Tibial nerve (tissue), 4 donors: ENCODE results near the gene TNNI3K. TPM values are rescaled to one million over a fixed set of nuclear protein-coding genes. Genes with fewer than 3 reads are reported as not detected.

Experiments
- DNase-seq, 2 donors: peaks; one replicate each; pipeline ENCODE4 v3.0.0-alpha.2; 2019; ENCODE audit warnings: low spot score in 2 of 2
- H3K27ac ChIP-seq, 4 donors: fragments of 200-600 bp; sonication (generic) in 3 of 4; one replicate each; pipeline ENCODE4 v1.5.1; 2017 to 2019; ENCODE audit warnings: mild to moderate bottlenecking in 1 of 4
- H3K27me3 ChIP-seq, 2 donors: fragments of 200-600 bp; sonication (generic) in 1 of 2; one replicate each; pipeline versions ENCODE4 v1.5.1 to v1.6.0; 2017 to 2019
- H3K36me3 ChIP-seq, 3 donors: fragments of 200-600 bp; sonication (generic); one replicate each; pipeline ENCODE4 v1.5.1; 2018 to 2019
- H3K4me1 ChIP-seq, 4 donors: fragments of 200-600 bp; sonication (generic) in 3 of 4; one replicate each; pipeline ENCODE4 v1.5.1; 2017 to 2019
- H3K4me3 ChIP-seq, 4 donors: fragments of 200-600 bp; sonication (generic) in 3 of 4; one replicate each; pipeline ENCODE4 v1.5.1; 2017 to 2019; ENCODE audit warnings: mild to moderate bottlenecking in 1 of 4, moderate library complexity in 1 of 4
- H3K9me3 ChIP-seq, 4 donors: fragments of 200-600 bp; sonication (generic) in 3 of 4; one replicate each; pipeline ENCODE4 v1.5.1; 2017 to 2019
- CTCF ChIP-seq, 5 experiments: fragments of 200-600 bp in 3 of 5; fragments of 450-650 bp in 2 of 5; sonication (generic) in 3 of 5; IDR thresholded peaks; one replicate each; pipeline ENCODE4 v1.5.1; 2016 to 2019; ENCODE audit warnings: antibody characterized with exemption in 5 of 5, mild to moderate bottlenecking in 3 of 5, moderate library complexity in 2 of 5
- EP300 ChIP-seq, 2 donors: sonication (generic); formaldehyde crosslinking; IDR thresholded peaks; one replicate each; pipeline ENCODE4 v1.6.1; 2017; ENCODE audit warnings: antibody characterized with exemption in 2 of 2, mild to moderate bottlenecking in 1 of 2
- POLR2A ChIP-seq, 2 donors: fragments of 450-650 bp; IDR thresholded peaks; one replicate each; pipeline ENCODE4 v1.6.1; 2017; ENCODE audit warnings: antibody characterized with exemption in 2 of 2, mild to moderate bottlenecking in 2 of 2, moderate library complexity in 2 of 2
- WGBS, 2 donors: methylation state at CpG; one replicate each; pipeline ENCODE4 v1.1.5; 2018; 5-methylcytosine and 5-hydroxymethylcytosine counted together
- total RNA-seq, 4 donors: library from RNA; depleted of rRNA; stranded (reverse); fragments of >200 nt; gene quantifications; one replicate each; pipeline ENCODE4 v1.1.0, GENCODE V29; 2016

TNNI3K gene
- total RNA-seq, 4 donors from 2014 or later: 2.2 to 4.6 (median 4.0) TPM

DNA sequence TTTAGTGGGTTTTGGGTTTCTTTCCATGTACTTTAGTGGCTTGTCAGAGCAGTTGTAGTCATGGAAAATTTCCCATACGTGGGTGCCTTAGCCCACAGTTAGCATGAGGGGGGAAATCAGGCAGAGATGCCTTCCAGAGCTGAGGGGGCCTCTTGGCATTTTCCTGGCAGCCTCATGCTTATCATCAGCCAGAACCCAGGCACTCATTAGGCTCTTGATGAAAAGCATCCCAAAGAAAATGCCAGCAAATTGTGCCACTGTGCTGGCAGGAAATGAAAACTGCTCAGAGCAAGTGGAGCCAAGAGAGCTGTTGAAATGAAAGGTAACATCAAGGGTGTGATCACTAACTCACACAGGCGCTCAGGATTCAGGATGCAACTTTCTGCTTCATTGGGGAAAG is 128.0 kb downstream of the TNNI3K start:
- H3K4me1 ChIP-seq: no peaks in the 10 kb centered on the region
- TF ChIP-seq EP300 (IDR thresholded peaks at IDR 0.05) (no peak), POLR2A (IDR thresholded peaks at IDR 0.05) (no peak), CTCF (IDR thresholded peaks at IDR 0.05) (no peak)
- WGBS, 2 donors: 60% methylated on average over 2 of the region's 2 CpGs
- H3K9me3 ChIP-seq: no peaks in the 10 kb centered on the region
- no peak overlapping the region for H3K27ac ChIP-seq
- no peaks in the 10 kb centered on the region for H3K27me3 ChIP-seq
- no peaks in the 10 kb centered on the region for H3K36me3 ChIP-seq
- no peak overlapping the region for H3K4me3 ChIP-seq
- no peak for DNase-seq

DNA sequence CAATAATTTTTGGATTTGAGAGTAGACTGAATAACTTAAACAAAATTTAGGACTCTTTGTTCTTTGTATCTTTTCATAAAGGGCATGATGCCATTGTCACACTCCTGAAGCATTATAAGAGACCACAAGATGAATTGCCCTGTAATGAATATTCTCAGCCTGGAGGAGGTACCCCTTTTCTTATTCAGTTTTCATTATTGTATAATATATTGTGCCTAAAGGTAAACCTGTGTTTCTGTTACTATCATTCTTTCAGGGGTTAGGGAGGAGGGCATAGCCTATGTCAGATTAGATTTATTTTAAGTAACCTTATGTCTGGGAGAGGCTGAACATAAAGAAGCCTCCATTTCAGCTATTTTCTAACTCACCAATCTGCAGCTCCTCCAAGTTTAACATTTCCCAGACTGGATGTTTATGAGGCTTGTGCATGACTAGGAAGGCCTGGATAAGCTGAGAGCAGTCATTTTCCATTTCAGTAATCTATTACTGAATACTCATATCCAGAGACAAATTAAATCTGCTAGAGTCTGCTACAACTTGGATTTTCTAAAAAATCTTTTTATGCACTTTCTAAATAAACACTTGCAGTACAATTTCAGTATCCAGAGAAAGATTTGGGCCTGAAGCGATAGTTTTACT is 132.1 kb downstream of the TNNI3K start:
- DNase-seq: no peak
- Histone ChIP-seq H3K4me1 (no peaks in the 10 kb centered on the region), H3K27ac (no peak overlapping the region), H3K9me3 (no peaks in the 10 kb centered on the region), H3K36me3 (peaks cover 0 to 19% (median 0%) of the 10 kb centered on the region in 3 donors), H3K4me3 (no peak overlapping the region), H3K27me3 (no peaks in the 10 kb centered on the region)
- WGBS, 2 donors: 98 to 100% methylated on average over 1 of the region's 1 CpG
- TF ChIP-seq CTCF (IDR thresholded peaks at IDR 0.05) (no peak), EP300 (IDR thresholded peaks at IDR 0.05) (no peak), POLR2A (IDR thresholded peaks at IDR 0.05) (no peak)

DNA sequence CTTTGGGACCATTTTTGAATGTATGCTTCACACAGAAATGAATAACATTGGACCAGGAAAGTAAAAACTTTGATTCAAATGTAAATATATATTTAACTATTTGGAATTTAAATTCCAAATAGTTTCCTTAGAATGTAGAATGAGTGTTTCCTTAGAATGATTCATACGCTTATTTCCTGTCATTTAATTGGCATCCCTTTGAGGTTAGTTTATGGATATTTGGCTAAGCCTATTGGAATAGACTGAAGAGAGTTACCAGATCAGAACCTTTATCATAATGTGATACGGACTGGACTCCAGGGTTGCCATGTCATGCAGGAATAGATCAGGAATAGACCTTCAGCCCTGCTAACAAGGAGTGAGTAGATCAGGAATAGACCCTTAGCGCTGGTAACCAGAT is 133.1 kb downstream of the TNNI3K start:
- Histone ChIP-seq H3K4me3 (no peak overlapping the region), H3K27ac (no peak overlapping the region), H3K4me1 (no peaks in the 10 kb centered on the region), H3K9me3 (no peaks in the 10 kb centered on the region), H3K36me3 (peaks cover 0 to 19% (median 0%) of the 10 kb centered on the region in 3 donors), H3K27me3 (no peaks in the 10 kb centered on the region)
- TF ChIP-seq POLR2A (IDR thresholded peaks at IDR 0.05) (no peak), CTCF (IDR thresholded peaks at IDR 0.05) (no peak), EP300 (IDR thresholded peaks at IDR 0.05) (no peak)
- WGBS, 2 donors: 87 to 89% methylated on average over 3 of the region's 3 CpGs
- no peak for DNase-seq

- Histone ChIP-seq H3K4me1 (peaks cover 0 to 3% (median 0%) of the 10 kb centered on the region in 4 donors), H3K27me3 (no peaks in the 10 kb centered on the region), H3K9me3 (no peaks in the 10 kb centered on the region), H3K27ac (no peak overlapping the region), H3K36me3 (peaks cover 0 to 5% (median 0%) of the 10 kb centered on the region in 3 donors), H3K4me3 (no peak overlapping the region)
- DNase-seq: no peak
- no peak for TF ChIP-seq CTCF (IDR thresholded peaks at IDR 0.05)
- no peak for TF ChIP-seq EP300 (IDR thresholded peaks at IDR 0.05)
- TF ChIP-seq POLR2A (IDR thresholded peaks at IDR 0.05): no peak
Measured at GRCh38 chr1:74375376-74375775, 140.2 kb downstream of the TNNI3K start.

GRCh38 chr1:74380252-74380651 is 145.1 kb downstream of the TNNI3K start:
- H3K27me3 ChIP-seq: no peaks in the 10 kb centered on the region
- H3K9me3 ChIP-seq: no peaks in the 10 kb centered on the region
- H3K36me3 ChIP-seq: no peaks in the 10 kb centered on the region
- DNase-seq: no peak
- H3K4me3 ChIP-seq: no peak overlapping the region
- H3K27ac ChIP-seq: no peak overlapping the region
- 81 to 86% methylated on average over 9 of the region's 9 CpGs for WGBS, 2 donors
- TF ChIP-seq POLR2A (IDR thresholded peaks at IDR 0.05) (no peak), EP300 (IDR thresholded peaks at IDR 0.05) (no peak), CTCF (IDR thresholded peaks at IDR 0.05) (no peak)
- H3K4me1 ChIP-seq: peaks cover 0 to 18% (median 0%) of the 10 kb centered on the region in 4 donors
